ENCODE data around the gene UCP3.

GRCh38 chr11:73983741-73984538 lies 24.9 kb downstream of the UCP3 start:
- TF ChIP-seq TBP (IDR thresholded peaks at IDR 0.05; ENCODE audit: low read depth, low read length) (no peak), SUZ12 (IDR thresholded peaks at IDR 0.05; ENCODE audit: low read length) (no peak), POU5F1 (IDR thresholded peaks at IDR 0.05; ENCODE audit: low read depth, low read length) (no peak), PHF8 (conservative IDR thresholded peaks at IDR 0.05; ENCODE audit: low read depth, low read length) (no peak), FOSL1 (IDR thresholded peaks at IDR 0.05; ENCODE audit: insufficient read depth, low read depth, low read length) (no peak)
- TF ChIP-seq, protein P1, sequence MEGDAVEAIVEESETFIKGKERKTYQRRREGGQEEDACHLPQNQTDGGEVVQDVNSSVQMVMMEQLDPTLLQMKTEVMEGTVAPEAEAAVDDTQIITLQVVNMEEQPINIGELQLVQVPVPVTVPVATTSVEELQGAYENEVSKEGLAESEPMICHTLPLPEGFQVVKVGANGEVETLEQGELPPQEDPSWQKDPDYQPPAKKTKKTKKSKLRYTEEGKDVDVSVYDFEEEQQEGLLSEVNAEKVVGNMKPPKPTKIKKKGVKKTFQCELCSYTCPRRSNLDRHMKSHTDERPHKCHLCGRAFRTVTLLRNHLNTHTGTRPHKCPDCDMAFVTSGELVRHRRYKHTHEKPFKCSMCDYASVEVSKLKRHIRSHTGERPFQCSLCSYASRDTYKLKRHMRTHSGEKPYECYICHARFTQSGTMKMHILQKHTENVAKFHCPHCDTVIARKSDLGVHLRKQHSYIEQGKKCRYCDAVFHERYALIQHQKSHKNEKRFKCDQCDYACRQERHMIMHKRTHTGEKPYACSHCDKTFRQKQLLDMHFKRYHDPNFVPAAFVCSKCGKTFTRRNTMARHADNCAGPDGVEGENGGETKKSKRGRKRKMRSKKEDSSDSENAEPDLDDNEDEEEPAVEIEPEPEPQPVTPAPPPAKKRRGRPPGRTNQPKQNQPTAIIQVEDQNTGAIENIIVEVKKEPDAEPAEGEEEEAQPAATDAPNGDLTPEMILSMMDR (IDR thresholded peaks at IDR 0.05; ENCODE audit: control extremely low read depth in 1 of 3, insufficient read depth in 1 of 3, low read depth in 1 of 3, low read length in 3 of 3): no peak
- TF ChIP-seq, protein P2, sequence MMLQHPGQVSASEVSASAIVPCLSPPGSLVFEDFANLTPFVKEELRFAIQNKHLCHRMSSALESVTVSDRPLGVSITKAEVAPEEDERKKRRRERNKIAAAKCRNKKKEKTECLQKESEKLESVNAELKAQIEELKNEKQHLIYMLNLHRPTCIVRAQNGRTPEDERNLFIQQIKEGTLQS (IDR thresholded peaks at IDR 0.05; ENCODE audit: insufficient read depth, low read depth, low read length): no peak

All from H1 (cell line).